Astrocyte of the cerebellum (primary cell): ENCODE results near the gene TMEM80.

Source experiments
- DNase-seq: peaks from one replicate; pipeline ENCODE4 v3.0.0-alpha.2; 2011; ENCODE audit warnings: low read depth
- H3K4me3 ChIP-seq: 2 replicates; pipeline ENCODE4 v1.5.1; 2011; ENCODE audit warnings: mild to moderate bottlenecking, low read depth, low read length, moderate library complexity
- in situ Hi-C: cut with HindIII; loops from 2 replicates; pipeline ENCODE4 v1.10.0; 2017; ENCODE audit warnings: low sequenced_read_pairs
- TF ChIP-seq, protein P1 (sequence below): IDR thresholded peaks from 2 replicates; pipeline ENCODE4 v1.5.1; 2012; ENCODE audit warnings: low read length, low read depth, moderate library complexity, mild to moderate bottlenecking; ENCODE audit errors: missing control alignments

The TMEM80 gene

DNA sequence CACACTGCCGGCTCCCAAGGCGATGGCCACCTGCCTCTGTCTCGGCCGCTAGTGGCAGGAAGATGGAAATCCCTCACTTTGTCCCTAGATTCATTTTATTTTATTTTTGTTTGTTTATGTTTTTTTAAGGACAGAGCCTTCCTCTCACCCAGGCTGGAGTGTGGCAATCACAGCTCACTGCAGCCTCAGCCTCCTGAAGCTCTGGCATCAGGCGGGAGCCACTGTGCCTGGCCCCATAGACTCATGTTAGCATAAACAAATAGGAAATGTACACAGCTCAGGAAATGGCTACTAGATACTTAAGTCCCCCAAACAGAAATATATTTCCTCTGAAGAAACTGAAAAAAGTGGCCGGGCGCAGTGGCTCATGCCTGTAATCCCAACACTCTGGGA lies 3.5 kb downstream of the TMEM80 start:
- no peak for DNase-seq

GRCh38 chr11:699753-700152 lies 4.1 kb downstream of the TMEM80 start:
- H3K4me3 ChIP-seq: no peak overlapping the region
- TF ChIP-seq, protein P1, sequence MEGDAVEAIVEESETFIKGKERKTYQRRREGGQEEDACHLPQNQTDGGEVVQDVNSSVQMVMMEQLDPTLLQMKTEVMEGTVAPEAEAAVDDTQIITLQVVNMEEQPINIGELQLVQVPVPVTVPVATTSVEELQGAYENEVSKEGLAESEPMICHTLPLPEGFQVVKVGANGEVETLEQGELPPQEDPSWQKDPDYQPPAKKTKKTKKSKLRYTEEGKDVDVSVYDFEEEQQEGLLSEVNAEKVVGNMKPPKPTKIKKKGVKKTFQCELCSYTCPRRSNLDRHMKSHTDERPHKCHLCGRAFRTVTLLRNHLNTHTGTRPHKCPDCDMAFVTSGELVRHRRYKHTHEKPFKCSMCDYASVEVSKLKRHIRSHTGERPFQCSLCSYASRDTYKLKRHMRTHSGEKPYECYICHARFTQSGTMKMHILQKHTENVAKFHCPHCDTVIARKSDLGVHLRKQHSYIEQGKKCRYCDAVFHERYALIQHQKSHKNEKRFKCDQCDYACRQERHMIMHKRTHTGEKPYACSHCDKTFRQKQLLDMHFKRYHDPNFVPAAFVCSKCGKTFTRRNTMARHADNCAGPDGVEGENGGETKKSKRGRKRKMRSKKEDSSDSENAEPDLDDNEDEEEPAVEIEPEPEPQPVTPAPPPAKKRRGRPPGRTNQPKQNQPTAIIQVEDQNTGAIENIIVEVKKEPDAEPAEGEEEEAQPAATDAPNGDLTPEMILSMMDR: no peak
- in situ Hi-C loops: no loop called here
- no peak for DNase-seq

More for the DNA sequence above, 3.5 kb downstream of the TMEM80 start:
- in situ Hi-C loops: no loop called here
- H3K4me3 ChIP-seq: no peak overlapping the region
- TF ChIP-seq, protein P1: no peak

DNA sequence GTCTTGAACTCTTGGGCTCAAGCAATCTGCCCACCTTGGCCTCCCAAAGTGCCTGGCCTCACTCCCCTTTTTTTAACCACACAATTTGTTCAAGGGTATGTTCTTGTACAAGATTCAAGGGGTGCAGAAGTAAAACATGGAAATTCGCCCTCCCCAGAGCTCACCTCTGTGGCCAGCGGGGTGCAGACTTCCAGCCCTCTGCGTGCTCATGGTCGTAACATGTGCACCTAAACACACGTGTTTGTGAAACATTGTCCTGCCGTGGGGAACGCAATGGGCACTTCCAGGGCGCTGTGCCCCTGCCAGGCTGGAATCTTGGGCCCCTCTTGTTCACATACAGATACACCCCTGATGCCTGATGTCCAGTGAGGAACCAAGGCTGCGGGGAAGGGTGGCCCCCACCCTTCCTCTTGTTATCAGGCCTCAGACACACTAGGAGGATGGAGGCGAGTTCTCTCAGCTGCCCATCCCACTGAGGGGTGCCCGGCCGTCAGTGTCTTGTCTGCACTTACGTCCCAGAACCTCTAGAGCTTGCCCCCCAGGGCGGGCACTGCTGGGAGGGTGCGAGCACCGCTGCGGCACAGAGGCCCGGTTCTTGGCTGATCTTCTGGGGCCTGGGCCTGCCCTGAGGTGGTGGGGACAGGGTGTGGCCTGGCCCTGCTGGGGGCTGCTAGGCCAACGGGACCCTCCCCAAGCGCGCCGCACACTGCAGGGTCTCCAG lies 6.3 kb downstream of the TMEM80 start:
- no peak for DNase-seq
- H3K4me3 ChIP-seq: no peak overlapping the region
- in situ Hi-C loops: no loop called here
- TF ChIP-seq, protein P1: no peak

GRCh38 chr11:702462-703461 lies 7.1 kb downstream of the TMEM80 start:
- in situ Hi-C loops: no loop called here
- DNase-seq: no peak
- H3K4me3 ChIP-seq: no peak overlapping the region
- TF ChIP-seq, protein P1: no peak

- TF ChIP-seq, protein P1: no peak
- in situ Hi-C loops: no loop called here
- H3K4me3 ChIP-seq: no peak overlapping the region
- DNase-seq: no peak
Observed at GRCh38 chr11:703506-703905, 7.9 kb downstream of the TMEM80 start.

GRCh38 chr11:704228-704674 lies 8.6 kb downstream of the TMEM80 start:
- TF ChIP-seq, protein P1: no peak
- in situ Hi-C loops: no loop called here
- H3K4me3 ChIP-seq: no peak overlapping the region
- no peak for DNase-seq
